Fibroblast of the conjunctiva (primary cell): ENCODE data around the gene PHETA2.
"Not testable (repeated sequence)": the region's sequence is repeated elsewhere in the genome, so short reads cannot be mapped to it uniquely, and the experiment has no call there.

Experiments
- DNase-seq: peaks from one replicate; pipeline ENCODE4 v3.0.0-alpha.2; 2010; ENCODE audit warnings: low read depth

PHETA2 gene

DNA sequence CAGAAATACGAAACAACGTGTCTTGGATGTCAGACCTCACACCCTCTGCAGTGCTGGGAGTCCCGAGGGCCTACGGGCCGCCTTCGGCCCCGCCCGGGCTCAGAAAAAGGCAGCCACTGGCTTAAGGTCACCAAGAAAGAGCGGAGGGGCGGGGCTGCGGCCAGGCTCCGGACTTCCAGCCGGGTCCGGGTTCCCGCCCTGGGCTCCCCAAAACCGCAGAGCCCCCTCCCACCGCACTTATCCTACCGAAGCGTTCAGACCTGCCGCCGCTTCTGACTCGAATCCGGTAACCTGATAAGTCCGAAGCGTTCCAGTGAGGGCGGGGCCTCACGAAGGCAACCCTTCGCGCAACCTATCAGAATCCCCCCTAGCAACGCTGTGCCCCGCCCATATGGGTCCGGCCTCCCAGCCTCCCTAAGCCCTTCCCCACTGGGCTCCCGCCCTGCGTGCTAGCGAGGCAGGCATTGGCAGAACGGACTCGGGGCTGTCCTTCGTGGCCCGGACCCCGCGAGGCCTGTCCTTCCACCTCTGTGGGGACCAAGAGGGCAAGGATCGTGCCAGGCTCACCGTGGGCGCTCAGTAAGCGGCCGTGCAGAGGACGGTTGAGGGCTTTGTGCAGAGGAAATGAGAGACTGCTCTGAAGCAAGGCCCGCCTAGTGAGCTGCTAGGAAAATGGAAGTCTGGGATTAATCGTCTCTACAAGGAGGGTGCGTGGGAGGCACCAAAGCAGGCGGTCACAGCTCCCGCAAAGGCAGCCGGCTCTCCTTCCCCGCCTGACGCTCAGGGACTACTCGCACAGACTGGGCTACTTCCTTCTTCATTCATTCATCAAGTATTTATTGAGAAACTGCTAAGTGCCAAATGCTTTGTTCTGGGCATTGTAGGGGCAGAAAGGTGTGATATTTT is 3.3 kb upstream of the PHETA2 start, which contains the start of gene NAGA:
Gene NAGA (minus strand): TSS at position 296 of the 906 bp plus-strand sequence. CDS start 515 bp downstream, outside the sequence.
- DNase-seq = peak; percentile 91

- not testable (repeated sequence) for DNase-seq
Measured at GRCh38 chr22:42071508-42071907, 2.5 kb upstream of the PHETA2 start.

DNA sequence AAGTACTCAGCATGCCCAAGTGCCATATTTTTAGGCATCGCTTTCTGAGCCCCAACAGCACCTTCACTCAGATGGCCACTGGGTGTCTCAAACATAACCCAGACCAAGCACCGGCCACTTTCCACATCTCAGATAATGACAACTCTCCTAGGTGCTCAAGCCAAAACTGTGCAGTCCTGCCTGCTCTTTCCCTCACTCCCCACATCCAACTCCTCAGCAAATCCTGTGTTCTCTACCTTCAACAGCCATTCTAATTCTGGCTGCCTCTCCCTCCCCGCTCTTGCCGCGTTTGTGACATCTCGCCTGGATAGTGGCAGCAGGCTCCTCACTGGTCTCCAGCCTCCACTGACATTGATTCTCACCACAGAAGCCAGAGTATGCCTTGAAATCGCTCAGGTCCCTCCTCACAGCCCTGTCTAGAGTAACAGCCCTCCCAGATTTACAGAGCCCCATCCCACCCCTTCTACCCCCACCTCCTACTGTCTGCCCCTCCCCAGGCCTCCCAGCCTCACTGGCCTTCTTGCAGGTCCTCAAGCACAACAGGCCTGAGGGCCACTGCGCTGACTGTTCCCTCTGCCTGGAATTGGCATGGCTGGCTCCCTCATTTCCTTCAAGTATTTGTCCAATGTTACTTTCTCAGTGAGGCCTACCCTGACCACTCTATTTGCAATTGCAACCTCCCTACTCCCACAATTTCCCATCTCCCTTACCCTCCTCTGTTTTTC is 1.3 kb upstream of the PHETA2 start:
- no peak for DNase-seq

- no peak for DNase-seq
Measured at GRCh38 chr22:42073621-42074041, 417 bp upstream of the PHETA2 start.

GRCh38 chr22:42074846-42075676 is 1.0 kb downstream of the PHETA2 start:
- DNase-seq = no peak

DNA sequence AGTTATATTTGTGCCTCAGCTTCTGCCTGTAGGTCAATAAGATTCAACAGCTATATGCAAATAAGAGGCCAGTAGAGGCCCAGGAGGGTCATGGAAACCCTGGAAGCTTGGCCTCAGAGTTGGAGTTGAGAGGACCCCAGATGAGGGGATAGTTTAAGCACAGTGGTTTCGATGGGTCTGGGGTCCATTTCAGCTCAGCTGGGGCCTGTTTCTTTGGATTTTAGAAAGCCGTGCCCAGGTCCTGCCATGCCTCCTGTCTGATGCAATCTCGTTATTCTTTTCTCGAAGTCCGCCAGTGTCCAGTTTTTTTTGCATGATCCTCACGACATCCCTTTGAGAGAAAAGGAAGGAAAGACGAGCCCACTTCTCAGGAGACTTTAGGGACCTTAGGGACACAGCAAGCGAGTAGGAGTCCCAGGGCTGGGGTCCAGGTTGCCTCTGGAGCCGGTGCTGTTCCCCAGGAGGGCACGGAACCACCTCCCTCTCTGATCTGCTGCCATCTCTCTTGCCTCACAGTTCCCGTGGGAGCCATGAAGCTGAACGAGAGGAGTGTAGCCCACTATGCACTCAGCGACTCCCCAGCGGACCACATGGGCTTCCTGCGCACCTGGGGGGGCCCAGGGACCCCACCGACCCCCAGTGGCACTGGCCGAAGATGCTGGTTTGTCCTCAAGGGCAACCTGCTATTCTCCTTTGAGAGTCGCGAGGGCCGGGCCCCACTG is 2.9 kb downstream of the PHETA2 start:
- DNase-seq = no peak

- no peak for DNase-seq
Measured at GRCh38 chr22:42077486-42078125, 3.6 kb downstream of the PHETA2 start.

GRCh38 chr22:42078469-42079318 is 4.6 kb downstream of the PHETA2 start:
- no peak for DNase-seq

GRCh38 chr22:42079319-42080251 is 5.5 kb downstream of the PHETA2 start, which contains the start of gene SMDT1:
TSS of gene SMDT1 (plus strand) at chr22:42079700. CDS start at chr22:42079769, 69 bp downstream.
- DNase-seq = peak; percentile 96

GRCh38 chr22:42080287-42080686 is 6.2 kb downstream of the PHETA2 start:
- no peak for DNase-seq

DNA sequence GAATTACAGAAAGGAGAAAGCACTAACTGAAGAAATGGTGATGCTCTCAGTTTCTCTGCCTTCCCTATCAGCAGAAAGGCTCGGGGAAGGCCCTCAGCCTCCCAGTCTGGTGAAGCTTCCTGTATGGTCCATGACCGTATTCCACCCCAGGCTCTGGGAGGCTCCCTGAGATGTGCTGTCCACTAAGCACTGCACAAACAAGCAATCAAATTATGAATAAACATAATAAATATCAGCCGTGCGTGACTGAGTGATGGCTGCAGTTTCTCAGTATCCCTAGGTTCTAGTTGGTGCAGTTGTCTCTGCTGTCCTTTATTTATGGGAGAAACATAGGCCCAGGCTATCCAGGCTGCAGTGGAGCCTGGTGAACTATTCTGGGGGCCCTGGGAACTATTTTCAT is 9.1 kb downstream of the PHETA2 start:
- no peak for DNase-seq

- no peak for DNase-seq
Measured at GRCh38 chr22:42084874-42085273, 10.8 kb downstream of the PHETA2 start.

DNA sequence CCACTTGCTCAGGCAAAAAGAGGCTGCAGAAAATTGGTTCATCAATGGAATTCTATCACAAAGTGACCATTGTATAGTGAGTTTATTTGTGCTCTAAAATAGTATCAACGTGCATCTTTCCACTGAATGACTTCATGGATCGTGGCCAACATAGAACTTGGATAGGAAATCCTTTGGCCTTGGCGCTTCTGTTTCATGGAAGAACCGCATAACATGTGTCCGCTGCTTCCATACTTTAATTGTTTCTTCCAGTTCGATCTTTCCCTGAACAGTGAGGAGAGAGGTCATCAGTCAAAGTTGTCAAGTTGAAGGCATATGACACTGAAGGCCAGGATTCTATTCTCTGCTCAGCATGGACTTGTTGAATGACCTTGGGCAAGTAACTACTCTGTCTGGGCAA is 12.0 kb downstream of the PHETA2 start:
- DNase-seq = no peak

DNA sequence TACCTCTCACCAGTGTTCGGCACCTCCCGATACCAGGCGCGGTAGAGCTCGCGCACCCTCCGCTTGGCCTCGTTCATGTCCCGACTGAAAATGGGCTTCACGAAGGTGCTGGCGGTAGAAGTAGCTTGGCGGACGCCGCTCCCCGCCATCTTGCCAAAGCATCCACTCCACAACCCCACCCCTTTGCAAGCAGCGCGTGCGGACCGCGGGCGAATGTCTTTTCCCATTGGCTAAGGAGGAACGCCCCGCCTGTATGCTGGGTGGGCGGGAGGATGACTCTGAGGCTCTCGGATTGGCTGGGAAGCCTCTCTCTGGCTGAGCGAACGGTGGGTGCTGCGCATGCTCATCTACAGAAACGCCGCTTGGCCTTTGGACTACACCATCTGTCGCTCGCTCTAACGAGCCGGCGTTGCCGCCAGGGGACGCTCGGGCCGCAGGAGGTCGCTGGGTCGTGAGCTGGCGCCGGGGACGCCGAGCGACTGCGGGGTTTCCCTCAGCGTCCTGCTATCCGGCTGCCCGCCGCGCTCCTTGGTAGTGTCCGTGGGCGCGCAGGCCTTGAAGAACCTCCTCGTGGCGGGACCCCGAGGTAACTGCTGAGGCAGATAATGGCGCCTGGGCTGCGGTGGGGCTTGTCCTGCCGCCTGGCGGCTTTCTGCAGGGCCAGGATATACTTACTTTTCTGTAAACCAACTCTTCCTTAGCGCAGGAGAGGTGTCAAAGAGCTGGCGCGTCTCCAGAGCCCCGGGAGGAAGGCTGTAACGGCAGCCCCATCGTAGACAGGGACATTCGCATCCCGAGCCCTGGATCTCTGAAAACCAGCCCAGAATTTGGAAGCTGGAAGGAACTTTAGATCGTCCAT is 16.8 kb downstream of the PHETA2 start, which contains the start of gene NDUFA6:
Gene NDUFA6 (minus strand): TSS at position 177 of the 859 bp plus-strand sequence. CDS start 28 bp downstream, at position 149.
- DNase-seq = peak; percentile 99

DNA sequence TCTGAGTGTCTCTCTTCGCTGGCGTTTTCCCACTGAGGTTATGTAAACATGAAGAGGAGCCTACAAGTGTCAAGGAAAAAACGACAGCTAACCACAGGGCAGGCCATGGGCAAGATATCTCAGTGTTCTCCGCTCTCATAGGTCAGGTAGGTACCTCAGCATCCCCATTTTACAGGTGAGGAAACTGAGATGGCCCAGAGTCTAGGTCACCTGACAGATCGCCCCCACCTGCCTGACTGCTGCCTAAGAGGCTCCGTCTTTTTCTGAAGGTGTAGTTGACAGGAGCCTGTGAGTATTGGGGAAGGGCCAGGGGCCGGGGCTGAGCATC is 17.4 kb downstream of the PHETA2 start:
- DNase-seq = no peak

DNA sequence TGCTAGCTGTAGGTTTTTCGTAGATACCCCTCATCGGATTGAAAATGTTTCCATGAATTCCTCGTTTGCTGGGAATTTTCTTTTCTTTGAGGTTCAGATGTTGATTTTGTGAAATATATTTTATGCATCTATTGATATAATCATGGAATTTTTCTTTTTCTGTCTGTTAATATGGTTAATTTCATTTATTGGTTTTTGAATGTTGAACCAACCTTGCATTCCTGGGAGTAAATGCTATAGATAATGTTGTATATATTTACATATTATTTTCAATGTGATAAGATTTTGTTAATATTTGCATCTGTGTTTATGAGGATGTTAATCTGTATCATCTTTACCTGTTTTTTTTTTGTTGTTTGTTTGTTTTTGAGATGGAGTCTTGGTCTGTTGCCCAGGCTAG is 27.2 kb downstream of the PHETA2 start:
- no peak for DNase-seq

DNA sequence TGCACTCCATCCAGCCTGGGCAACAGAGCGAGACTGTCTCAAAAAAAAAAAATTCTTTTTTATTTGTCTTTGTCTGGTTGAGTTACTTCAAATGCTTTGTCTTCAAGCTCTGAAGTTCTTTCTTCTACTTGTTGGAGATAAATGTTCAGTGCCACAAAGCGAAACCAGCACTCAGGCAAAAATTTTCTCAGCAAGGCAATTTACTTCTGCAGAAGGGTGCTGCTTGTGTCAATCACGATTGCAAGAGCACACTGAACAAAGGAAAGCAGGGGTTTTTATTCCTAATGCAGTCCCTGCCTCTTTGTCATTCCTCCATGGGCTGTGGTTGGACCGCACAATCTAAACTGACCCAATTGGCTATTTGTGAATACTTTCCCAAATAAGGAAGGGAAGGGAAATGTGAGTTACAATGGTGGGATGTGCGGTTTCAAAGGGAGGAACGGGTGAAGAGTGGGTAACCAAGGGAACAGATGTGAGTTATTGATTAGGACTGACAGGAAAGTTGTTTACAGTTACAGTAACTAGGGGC is 30.3 kb downstream of the PHETA2 start:
- DNase-seq = not testable (repeated sequence)

- DNase-seq = no peak
Measured at GRCh38 chr22:42108848-42109247, 34.8 kb downstream of the PHETA2 start.
